Loucy (cell line): ENCODE measurements around the gene ITGA6.

Experiments used
- EZH2phosphoT487 ChIP-seq: fragments of 200-600 bp; IDR thresholded peaks from 2 replicates; pipeline ENCODE4 v1.6.1; 2018; ENCODE audit warnings: antibody characterized with exemption, mild to moderate bottlenecking, moderate library complexity, borderline replicate concordance
- TF ChIP-seq, protein P1 (sequence below): fragments of 200-600 bp; sonication (generic); conservative IDR thresholded peaks from 2 replicates; pipeline ENCODE4 v1.5.1; 2014; ENCODE audit warnings: mild to moderate bottlenecking, antibody characterized with exemption, low read length

DNA sequence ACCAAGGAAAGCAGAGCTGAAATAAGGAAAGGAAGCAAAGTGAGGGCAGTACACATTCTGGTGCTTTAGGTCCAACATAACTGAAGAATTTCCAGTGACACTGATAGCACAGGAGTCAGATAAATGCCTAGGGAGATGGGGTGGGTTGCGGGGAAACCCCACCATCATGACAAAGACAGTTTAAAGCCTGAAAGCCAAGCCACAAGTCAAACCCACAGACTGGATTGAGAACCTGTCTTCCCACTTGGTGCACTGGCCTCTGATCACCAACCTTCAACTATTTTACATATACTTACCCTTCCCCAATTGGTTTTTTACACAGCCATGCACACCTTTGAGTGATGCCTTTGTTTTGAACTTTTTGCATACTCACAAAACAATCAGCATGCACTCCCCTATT, 106.3 kb downstream of the ITGA6 start:
- TF ChIP-seq, protein P1, sequence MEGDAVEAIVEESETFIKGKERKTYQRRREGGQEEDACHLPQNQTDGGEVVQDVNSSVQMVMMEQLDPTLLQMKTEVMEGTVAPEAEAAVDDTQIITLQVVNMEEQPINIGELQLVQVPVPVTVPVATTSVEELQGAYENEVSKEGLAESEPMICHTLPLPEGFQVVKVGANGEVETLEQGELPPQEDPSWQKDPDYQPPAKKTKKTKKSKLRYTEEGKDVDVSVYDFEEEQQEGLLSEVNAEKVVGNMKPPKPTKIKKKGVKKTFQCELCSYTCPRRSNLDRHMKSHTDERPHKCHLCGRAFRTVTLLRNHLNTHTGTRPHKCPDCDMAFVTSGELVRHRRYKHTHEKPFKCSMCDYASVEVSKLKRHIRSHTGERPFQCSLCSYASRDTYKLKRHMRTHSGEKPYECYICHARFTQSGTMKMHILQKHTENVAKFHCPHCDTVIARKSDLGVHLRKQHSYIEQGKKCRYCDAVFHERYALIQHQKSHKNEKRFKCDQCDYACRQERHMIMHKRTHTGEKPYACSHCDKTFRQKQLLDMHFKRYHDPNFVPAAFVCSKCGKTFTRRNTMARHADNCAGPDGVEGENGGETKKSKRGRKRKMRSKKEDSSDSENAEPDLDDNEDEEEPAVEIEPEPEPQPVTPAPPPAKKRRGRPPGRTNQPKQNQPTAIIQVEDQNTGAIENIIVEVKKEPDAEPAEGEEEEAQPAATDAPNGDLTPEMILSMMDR = no peak
- TF ChIP-seq EZH2phosphoT487 = no peak
